Limb (tissue), 2 donors: ENCODE data around the gene DACH1.

Experiments used
- DNase-seq, 2 donors: peaks; one replicate each; pipeline ENCODE4 v3.0.0-alpha.2; 2016; ENCODE audit errors: extremely low spot score in 2 of 2

Gene DACH1

DNA sequence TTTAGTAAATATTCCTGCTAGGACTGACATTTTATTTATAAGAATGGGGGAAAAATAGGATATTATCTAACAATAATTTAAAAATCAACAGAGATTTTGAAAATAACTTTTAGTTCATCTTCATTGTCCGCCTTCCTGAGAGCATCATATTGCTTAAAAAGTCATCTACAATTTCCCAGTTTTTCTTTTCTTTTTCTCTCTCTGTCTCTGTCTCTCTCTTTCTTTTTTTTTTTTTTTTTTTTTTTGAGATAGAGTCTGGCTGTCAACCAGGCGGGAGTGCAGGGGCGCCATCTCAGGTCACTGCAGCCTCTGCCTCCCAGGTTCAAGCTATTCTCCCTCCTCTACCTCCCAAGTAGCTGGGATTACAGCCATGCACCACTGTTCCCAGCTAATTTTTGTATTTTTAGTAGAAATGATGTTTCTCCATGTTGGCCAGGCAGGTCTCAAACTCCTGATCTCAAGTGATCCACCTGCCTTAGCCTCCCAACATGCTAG is 276.3 kb downstream of the DACH1 start:
- DNase-seq = no peak

DNA sequence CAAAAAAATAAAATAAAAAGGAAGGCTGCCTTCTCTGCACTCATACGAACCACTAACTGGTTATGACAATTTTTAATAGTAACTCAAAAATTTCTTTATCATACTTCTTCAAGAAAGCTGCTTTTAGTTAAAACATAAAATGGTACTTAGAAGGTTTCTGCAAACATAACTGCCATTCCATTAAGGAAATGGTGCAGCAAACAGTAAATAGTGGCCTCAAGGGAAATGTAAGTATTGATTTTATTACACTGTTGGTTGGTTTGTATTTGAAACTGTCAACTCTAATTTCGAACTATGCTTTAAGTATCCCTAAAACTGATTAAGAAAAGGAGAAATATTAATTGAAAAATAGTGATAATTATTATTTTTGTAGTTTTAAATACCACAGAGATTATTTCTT is 278.0 kb downstream of the DACH1 start:
- no peak for DNase-seq

DNA sequence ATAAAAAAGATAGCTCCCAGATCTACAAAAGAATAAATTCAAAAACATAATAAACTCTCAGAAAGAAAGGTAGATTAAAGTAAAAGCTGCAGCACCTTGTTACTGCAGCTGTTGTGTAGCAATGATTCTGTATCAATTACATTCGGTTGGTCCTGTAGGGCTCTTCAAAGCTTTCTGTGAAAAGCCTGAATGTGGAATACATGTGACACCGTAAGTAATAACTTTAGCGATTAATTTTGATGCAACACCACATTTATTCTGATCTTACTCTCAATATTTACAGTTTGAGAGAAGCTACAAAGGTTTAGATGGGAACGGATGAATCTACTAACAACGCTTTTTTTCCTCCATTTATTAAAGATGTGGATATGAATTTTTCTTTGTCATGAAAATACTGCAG is 279.2 kb downstream of the DACH1 start:
- DNase-seq = no peak

- DNase-seq = no peak
Observed at GRCh38 chr13:71587193-71587592, 279.8 kb downstream of the DACH1 start.

DNA sequence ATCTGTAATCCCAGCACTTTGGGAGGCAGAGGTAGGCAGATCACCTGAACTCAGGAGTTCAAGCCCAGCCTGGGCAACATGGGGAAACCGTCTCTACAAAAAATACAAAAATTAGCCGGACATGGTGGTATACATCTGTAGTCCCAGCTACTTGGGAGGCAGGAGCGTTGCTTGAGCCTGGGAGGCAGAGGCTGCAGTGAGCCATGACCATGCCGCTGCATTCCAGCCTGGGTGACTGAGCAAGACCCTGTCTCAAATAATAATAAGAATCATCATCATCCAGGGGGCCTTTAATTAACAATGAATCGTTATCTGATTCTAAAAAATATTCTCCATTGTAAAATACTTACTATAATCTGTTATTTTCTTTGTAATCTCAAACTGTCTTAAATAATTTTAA is 283.4 kb downstream of the DACH1 start:
- no peak for DNase-seq

DNA sequence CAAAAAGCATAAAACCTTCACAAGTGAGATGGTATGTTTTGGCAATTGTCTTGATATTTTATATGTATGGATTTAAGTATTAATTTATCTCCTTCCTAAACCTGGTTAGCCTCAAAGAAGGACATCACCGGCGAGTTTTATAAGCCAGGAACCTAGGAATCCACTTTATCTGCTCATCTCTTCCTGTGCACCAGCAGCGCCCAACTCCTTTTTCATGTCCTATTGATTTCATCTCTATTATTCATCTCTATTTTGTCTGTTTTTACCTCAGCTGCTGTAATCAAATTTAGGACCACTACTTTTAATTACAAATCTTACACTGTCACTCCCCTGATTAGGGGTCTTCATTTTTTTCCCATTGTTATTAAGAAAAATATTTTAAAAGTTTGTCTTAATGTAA is 286.4 kb downstream of the DACH1 start:
- DNase-seq = no peak

GRCh38 chr13:71578048-71578447 is 289.0 kb downstream of the DACH1 start:
- no peak for DNase-seq

DNA sequence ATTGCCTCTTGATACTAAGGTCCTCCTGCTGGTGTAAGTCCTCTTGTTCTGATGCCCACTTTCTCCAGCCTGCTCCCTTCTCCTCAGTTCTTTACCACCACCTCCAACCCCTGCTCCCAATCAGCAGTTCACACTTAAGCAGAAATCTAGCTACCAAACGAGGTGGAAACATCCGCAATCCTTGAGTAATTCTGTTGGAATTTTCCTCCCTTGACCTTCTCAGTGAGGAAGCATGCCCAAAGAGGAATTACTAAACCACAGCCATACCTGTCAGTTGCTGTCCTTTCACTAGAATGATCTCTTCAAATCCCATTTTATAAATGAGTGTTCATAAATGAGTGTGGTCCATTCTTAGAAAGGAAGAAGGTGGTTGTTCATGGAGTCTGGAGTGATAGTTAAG is 289.9 kb downstream of the DACH1 start:
- no peak for DNase-seq

GRCh38 chr13:71576571-71576970 is 290.4 kb downstream of the DACH1 start:
- no peak for DNase-seq

DNA sequence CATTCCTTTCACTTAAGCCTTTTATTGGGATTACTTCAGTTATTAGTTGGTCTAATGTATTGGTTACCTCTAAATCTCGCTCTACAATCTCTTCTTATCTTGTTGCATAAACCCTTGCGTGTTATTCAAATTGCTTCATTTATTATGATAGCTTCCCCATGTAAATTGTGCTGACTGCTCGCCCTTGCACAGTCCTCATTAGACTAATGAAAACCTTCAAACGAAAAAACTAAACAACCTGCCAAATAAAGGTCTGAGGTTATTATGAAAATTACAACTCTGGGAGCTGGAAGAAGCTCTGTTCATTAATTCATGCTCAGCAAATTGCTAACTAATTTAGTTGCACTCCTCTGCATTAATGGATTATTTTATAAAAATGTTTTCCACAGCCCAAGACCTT is 320.1 kb downstream of the DACH1 start:
- no peak for DNase-seq

DNA sequence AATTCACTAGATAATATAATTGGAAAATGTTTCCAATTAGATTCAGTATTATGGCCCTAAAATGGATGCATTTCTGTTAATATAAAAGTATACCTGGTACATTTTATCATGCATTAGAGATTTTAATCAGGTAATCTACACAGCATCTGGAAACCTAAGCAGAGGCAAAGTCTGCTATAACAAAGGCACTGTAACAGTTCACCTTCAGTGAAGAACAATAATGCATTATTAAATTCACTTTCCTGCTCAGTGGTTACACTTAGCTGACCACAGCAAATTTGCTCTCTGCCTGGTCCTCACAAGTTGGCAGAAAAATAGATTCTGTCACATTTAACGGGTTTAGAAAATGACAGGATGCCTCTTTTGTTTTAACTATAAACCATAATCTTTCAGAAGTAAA is 326.9 kb downstream of the DACH1 start:
- no peak for DNase-seq

- DNase-seq = no peak
Observed at GRCh38 chr13:71536201-71536600, 330.8 kb downstream of the DACH1 start.

DNA sequence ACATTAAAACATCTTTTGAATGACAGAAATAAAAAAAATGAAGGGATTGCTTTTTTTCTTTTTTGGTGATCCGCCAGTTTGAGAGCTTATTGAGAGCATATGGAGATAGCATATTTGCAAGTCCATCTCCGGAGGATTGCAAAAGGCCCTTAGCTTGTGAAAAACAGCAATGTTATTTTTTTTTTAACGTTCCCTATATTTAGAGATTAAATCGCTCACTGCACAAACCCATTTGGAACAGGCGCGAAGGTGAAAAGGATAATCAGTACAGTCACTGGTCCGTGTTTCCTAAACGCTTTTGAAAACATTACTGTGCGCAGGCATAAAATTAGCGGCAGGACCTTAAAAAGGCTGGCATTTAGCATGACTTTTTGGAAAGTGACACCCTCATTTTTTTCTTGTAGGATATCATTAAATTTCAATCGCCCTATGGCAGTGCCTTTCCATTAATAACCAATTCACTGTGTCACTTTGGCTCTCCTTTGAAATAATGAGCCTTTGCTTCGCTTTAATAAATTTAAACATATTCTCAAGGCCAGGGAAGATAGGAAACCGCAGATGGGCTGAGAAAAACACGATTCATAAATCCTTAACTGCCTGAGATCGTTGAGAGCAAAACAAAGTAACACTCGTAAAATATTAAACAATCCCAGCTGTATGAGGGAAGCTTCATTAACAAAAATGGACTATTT is 342.2 kb downstream of the DACH1 start:
- peak in 1 of 2 donors; percentile 32 for DNase-seq

DNA sequence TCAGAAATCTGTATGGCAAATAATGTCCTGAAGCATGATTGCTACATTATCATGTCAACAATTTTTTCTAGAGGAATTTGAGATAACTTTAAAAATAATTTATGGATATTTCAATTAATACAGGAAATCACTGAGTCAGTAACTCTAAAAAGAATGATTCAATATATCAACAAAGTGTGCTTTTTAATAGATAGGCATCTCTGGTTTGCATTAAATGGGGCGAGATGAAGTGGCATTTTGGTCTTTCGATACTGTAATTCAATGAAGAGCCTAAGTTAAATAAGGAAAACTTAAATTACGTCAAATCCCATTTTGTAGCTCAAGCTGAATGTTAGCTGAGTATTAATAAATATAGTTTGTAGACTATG is 342.8 kb downstream of the DACH1 start:
- no peak for DNase-seq

- DNase-seq = no peak
Observed at GRCh38 chr13:71522941-71523526, 344.0 kb downstream of the DACH1 start.

DNA sequence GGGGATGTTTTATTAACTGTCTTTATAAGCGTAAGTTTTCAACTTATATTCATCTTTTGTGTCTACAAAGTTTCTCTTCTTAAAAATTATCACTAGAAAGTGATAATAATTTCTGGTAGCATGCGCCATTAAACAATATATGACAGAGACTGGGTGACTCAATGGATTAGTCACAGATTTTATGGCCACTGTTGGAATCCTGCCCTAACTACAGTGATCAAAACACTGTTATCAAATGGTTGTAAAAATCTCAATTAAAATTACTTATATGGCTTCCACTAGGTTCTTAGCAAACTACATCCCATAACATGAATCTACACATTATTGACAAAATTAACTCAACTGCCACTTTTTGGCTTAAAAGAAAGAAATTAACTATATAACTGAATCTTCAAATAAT is 350.0 kb downstream of the DACH1 start:
- DNase-seq = no peak

- peak in 1 of 2 donors; percentile 31 for DNase-seq
Observed at GRCh38 chr13:71516521-71516920, 350.5 kb downstream of the DACH1 start.

GRCh38 chr13:71515744-71516038 is 351.3 kb downstream of the DACH1 start:
- no peak for DNase-seq

DNA sequence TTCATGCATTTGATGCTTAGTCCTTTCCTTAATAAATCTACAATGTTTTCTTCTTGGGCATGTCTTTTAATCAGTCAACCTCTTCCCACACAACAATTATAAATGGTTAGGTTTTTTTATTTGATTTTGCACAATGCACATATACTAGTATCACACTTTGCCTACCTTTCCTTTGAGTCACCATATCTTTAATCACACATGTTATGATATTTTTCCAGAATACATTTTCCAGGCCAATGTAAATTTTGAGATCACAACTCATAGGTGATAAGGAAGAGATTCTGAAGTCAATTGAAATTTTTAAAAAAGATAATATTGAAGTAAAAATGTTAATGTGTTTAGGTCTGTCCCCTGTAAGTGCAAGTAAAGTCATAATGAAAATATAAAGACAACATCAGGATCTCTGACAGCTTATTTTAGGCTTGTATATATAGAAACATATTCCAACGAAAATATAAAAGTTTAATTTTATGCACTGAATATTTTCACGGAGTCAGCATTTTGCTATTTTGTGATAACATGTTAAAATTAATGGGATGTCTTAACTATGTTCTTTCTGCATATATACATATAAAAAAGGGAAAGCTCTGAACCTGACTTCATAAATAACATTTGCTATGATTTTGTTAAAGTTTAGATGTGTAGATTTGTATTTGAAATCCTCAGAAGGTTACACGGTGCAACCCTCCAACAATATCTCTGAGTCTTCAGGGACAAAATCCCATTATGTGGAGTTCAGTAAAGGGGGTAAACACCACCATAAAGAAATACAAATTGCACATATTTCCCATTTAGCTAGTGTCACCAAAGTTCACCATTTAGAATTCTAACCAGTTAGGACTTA is 351.9 kb downstream of the DACH1 start:
- no peak for DNase-seq

- DNase-seq = no peak
Observed at GRCh38 chr13:71513411-71514033, 353.5 kb downstream of the DACH1 start.

DNA sequence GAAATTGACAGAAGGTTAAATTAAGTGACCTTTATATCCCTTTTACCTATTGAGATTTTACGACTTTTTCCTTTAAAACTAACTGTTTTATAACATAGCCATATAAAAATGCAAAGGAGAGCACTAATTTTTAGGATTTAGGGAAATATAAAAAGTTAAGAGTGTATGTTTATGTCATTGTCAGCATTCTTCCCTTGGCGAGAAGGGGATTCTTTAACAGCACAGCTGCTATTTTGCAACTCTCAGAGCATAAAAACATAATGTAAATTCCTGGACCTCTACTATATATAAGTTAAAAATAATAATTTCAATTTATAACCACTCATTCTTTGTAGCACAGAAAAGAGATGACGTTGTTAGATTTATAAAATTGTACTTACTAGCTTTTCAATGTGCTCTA is 363.2 kb downstream of the DACH1 start:
- no peak for DNase-seq

DNA sequence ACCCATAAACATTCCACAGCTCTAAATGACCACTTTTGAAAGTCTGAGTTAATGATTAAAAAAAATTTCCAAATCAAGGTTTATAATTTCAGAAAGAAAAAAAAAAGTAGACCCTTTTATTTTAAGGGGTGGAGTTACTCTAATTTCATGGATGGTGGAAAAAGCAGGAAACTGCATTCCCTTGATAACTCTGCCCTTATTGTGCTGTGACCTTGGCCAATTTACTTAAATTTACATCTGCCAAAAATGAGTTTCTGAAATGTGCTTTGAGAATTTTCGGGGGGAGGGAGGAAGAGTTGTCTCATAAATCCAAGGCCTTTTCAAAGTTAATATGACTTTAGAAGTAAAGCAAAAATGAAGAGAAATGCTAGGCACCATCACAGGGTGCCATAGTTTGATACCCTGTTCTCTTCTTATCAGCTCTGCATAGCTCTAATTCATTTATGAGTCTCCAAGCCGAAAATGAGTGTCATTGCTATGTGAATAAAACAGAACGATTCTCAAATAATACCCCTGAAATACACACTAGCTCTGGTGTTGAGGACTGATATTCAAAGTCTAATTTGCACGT is 367.0 kb downstream of the DACH1 start:
- no peak for DNase-seq
